HG03280 (cell line): ENCODE data around the gene VAV3.

Experiments used
- ATAC-seq: cut with Tn5 transposase; IDR thresholded peaks from one replicate; pipeline ENCODE4 v1.9.1; 2021; ENCODE audit warnings: mild to moderate bottlenecking, moderate library complexity; ENCODE audit not compliant: unreplicated experiment

Gene VAV3

DNA sequence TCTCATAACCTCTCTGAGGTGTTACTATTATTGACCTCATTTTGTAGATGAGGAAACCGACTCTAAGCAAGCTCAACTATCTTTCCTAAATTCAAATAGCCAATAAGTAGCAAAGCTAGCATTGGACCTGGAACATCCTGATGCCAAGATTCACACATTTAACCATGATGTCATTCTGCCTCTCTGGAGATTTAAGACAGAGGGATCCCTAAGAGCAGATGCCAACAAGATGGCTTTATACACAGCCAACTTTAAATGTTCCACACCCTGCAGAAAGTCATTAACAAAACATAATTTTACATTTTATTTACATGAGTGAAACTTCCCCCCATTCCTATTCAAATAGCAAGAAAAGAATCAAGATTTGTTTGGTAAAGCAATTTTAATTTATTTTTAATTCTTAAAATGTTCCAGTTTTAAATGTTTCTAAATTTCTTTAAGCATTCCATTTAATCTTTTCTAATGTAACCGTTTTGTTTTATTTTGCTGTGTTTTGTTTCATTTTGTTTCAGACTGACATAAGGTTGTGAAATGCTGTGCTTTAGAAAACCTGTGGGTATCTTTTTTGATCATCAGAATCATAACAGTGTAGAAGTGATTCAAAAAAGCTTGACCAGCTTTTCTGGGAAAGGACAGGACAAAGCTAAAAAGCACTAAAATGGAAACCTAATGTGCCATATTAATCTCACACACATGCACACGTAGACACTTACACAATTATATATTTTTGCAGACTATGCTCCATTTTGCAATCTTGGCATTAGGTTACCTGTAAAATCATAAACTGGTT, 7.6 kb upstream of the VAV3 start:
- ATAC-seq: no peak

DNA sequence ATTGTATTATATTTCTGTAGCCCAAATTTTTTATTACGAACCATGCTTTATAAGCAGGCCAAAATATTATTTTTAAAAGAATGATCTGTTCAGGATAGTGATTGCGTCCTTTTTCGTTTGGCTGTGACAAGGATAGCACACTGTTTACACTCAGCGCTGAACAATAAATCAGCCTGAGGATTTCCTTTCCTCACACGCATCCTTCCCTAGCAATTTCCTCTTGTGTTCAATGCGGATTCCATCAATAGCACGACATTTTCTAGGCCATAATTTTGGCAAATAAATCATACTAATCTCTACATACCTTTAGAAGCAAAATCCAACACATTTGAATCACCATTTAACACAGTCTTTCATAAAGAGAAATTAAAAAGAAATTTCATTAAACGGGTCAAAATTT, 1.6 kb upstream of the VAV3 start:
- no peak for ATAC-seq

DNA sequence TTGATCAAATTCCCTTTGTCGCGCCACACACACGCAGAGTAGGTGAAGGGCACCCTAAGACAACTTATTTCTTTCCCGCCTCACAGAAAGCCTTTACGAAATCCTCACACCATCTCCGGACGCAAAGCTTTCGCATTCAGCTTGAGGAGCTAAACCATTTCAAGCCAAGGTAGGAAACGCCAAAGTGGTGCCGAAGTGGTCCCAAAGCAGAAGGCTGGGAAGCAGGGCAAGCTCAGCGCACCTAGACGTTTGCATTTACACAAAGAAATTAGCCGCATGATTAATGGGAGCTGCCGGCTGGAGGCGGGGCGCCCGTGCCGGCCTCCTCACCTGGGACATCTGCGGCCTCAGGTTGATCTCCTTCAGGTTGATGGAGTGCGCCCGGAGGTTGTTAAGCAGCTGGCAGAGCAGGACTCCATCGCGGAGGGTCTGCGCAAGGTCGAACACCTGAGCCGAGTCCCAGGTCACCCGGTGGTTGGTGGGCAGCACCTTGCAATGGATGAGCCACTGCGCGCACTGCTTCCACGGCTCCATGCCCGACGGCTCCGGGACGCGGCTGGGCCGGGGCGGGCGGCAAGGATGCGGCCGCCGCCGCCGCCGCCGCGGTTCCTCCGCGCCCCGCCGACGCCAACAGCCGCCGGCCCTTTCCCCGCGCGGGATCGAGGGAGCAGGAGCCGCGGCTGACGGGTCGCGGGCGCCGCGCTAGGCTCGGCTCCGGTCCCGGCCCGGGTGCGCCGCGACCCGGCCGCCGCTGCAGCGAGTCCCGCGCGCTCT, 457 bp downstream of the VAV3 start:
- ATAC-seq: peak; percentile 11

DNA sequence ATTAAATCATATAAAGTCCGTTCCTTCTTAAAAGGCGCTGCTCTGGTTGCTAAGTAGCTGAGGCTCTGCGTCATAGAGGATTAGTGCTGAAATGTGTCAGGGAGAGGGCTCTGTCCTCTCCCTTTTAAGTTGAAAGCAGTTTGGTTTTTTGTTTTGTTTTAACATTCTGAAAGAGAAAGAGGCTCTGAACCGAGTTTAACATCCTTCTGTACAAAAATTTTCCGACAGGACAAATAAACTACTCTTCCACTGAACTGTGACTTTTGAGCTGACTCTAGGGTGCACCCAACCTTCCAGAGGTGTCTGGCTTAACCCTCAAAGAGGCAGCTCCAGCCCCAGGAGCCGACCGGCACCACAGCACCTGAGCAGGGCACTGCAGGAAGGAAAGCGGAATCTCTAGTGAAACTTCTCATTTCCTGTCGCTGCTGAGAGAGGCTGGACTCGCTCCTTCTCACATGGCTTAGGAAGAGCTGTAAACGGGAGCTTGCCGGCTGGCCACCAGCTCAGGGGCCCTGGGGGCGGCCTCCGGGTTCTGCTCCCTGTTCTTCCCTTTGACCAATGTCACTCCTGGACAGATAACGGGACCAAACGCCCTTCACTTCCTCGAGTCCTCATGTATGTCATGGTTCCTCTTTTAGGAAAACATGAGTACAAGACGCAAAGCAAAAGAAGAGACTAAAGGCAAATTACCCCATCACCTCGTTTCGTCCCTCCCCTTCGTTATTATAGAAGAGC, 1.2 kb downstream of the VAV3 start:
- ATAC-seq: peak; percentile 68

DNA sequence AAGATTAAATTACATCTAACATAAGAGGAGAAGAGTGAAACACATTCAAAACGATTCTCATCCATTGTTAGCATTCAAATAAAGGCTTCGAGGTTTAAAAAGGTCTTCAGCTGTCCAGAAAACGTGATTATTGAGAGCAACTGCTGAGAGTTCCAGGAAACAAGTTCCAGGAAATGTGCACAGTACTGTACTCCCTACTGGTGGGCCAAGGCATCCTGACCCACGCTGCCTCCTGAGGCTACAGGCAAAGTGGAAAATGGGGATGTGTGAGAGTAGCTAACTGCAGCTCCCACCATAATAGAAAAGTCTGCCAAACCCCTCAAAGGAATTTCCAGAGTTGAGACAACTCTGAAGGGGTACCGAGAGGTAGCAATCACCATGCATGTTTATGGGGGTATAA, 2.0 kb downstream of the VAV3 start:
- ATAC-seq: no peak

DNA sequence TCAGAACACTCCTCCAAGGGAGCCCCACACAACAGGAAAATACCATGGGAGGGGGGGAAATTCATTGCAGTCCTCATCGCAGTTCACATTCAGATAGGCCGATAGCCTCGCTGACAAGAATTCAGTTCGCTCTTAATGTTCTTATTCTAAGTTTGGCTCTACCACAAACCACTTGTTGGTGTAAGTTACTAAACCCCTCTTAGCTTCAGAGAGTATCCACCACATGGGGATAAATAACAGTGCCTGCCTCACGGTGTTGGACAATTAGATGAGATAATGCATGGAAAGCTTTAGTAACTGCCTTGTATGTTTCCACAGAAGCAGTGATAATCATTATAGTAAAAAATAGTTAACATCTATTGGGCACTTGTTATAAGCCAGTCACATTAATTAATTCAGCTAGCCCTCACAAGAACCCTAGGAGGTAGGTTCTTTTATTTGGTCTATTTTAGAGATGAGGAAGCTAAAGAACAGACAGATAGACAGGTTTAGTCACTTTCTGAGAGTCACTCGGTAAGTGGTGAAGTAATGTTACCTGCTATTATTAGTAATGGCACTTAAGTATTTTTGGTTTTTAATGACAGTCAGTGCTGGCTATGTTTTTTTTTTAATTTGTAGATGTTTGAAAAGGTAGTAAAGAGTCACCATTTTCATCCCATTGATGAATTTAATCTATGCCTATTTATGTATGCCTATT, 10.1 kb downstream of the VAV3 start:
- no peak for ATAC-seq

DNA sequence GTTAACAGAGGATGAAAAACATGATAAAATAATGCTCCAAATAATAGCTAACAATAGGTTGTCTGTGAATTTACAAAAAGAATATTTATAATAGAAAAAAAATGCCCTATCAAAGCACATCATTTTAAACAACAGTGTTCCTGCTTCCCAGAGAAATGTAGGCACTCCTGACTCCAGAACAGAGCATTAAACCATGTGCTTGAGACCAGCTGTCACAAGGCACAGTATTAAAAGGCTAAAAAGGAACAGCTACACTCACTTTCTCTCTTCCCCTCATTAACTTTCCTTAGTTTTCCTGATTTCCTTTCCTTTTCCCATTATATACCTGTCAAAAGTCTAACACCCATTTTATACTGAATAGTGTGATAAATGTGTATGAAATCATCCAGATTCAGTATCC, 10.9 kb downstream of the VAV3 start:
- ATAC-seq: no peak

DNA sequence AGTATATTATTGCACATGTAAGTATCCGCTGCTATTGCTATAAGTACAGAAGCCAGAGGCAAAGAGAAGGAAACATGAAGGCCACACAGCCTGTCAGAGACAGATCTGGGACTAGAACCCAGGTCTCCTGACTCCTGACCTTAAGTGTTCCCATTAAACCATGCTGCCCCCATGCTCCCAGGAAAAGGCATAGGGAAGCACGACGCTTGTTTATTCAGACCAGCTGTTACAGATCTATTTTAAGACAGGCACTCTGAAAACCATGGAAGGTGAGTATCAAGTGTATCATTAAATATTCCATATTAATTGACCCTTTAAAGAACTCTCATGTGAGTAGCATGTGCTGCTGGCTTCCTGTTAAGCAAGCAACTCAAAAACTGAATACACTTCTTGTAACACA, 11.4 kb downstream of the VAV3 start:
- ATAC-seq: no peak

DNA sequence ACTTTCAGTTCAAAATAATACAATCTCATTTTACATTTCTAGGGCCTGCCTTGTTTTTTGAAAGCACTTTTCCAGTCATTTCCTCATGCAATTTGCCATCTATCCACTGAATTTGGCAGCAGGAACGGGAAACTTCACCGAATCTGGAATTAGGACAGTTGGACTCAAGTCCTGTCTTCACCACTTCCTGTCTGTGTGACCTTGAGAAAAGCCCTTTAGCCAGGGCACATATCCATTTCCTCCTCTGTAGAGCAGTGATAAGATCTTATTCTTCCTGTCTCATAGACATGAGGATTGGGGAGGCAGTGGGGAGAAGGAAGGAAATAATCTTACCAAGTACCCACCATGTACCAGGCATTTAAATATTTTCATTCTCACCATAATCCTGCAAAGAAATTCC, 12.0 kb downstream of the VAV3 start:
- ATAC-seq: no peak

DNA sequence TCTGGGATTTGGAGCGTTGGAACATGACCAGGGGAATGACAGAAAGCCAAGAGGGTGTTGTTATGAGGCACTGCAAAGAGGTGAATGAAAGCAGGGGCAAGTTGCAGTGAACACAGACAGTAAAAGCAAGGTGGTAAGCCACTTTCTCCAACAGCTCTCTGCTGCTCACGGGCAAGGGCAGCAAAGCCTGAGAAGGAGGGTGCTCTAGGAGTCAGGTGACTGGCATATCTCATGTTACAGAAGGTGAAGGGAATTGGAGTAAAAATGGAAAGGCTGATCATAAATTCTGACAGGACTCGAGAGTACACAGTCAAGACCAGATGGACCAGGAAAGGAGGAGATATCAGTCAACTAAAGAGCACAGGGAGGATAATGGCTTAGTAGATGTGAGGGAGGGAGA, 14.5 kb downstream of the VAV3 start:
- peak; percentile 30 for ATAC-seq

DNA sequence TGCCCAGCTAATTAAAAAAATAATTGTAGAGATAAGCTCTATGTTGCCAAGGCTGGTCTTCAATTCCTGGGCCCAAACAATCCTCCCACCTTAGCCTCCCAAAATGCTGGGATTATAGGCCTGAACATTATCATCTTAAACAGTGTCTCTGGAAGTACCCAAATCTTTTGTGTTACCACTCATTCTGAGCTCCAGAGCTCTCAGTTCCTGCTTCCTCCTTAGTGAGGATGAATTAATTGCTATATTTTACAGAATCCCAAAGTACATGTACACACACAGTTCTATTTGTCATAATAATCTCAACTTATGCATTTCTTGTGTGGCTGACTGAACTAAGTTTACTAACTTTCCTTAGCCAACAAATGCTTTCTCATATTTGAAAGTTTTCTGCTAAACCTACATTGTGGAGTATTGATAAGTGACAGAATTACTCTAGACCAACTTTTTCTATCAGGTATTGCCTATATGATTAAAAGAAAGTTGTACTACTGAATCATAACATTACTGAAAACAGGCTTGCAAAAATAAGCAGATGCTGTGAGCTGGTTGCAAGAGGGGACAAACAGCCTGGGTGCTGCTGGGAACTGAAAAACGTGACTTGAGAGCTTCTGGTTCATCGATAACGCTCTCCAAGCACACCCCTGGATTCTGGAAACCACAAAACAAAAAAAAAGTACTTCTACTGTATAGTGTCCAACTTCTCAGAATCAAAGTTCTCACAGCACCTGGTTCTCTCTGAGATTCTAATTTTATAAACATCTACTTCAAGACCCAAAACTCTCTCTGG, 15.3 kb downstream of the VAV3 start:
- ATAC-seq: peak; percentile 88

DNA sequence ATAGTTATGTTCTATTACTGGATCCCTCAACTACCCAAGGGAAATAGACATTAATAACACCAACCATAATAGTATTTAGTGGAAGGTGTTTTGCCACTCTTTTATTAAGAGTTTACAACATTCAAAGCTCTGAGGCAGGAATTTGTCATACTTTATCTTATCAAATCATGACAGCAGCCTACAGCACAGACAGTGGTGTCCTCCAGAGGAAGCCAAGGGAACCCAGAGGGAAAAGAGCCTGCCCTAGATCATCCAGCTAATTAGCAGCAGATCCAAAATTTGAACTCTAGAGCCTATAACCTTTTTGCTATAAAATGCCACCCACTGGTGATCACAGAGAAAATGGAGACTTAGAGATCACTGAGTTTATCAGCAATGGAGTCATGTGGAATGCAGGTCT, 18.2 kb downstream of the VAV3 start:
- ATAC-seq: no peak

DNA sequence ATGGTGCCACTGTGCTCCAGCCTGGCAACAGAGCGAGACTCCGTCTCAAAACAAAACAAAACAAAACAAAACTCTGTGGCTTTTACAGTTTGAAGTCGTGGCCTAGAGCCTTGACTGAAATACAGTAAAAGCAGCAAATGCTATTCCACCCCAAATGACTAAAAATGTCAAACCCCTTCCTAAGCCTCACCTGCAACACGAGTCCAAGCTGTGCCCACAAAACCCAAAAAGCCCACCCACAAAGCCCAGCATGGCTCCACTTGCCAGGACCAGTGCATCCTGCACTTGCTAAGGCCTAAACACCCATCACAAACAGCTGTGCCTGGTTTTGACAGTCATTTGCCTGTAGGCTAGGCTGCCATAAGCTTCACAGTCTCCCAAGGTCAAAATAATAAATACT, 21.3 kb downstream of the VAV3 start:
- no peak for ATAC-seq

DNA sequence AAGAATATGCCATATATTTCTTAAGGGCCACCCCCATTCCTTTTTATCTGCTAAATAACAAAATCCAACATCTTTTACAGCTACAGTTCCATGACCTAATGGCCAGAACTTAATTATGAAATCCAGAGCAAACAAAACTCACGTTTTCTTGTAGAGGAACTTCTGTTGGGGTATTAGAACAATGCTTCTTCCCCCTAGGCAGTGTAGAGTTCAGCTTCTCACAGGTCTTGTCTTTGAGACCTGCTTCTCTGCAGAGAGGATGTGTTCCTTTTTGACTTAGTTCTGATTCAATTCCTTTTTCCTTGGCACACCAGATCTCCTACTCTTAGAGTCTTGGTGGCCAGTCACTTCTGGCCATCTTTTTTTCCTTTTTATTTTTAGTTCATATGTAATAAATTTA, 22.2 kb downstream of the VAV3 start:
- no peak for ATAC-seq

DNA sequence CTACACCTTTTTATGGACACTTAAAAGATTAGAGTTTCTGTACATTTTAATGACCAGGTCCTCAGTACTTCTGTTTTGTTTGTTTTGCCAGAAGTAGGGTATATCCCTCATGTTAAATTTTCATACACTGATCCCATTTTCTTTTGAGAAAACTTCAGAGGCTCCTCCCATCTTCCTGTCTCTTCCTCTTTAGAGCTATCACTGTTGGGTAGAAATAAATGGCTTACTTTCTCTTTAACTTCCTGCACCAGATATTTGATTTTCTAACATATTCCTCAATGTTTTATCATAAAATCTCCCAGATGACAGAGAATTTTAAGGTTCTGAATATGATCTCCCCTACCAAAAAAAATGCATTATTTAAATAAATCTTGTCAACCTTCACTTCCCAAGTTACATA, 23.4 kb downstream of the VAV3 start:
- no peak for ATAC-seq

DNA sequence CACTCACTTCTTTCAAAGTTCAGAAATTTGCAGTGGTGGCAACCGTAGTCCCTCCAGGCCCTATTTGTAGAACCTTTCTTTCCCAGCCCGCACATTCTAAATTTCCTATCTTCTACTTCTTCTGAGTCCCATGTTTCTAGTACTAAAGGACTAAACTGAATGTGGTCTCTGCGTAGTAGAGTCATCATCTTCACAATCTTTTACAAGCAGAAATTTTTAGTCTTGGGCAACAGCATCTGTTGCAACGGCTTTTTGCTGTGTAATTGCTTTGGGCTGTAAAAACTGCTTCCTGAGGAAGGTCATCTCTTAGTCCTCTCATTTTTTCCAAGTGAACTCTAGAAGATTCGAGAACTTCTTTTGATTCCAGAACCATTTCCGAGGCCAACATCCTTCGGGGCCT, 23.9 kb downstream of the VAV3 start:
- ATAC-seq: no peak

DNA sequence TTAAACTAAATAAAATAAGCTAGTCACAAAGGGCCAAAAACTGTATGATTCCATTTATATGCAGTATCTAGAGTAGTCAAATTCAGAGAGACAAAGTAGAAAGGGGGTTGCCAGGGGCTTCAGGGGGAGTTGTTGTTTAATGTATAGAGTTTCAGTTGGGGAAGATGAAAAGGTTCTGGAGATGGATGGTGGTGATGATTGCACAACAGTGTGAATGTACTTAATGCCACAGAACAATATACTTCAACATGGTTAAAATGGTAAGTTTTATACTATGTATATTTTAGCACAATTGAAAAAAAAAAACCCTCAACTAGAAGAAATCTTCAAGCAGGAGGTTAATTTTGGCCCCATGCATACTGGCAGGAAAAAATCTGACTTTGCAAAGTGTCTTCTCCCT, 24.3 kb downstream of the VAV3 start:
- no peak for ATAC-seq

DNA sequence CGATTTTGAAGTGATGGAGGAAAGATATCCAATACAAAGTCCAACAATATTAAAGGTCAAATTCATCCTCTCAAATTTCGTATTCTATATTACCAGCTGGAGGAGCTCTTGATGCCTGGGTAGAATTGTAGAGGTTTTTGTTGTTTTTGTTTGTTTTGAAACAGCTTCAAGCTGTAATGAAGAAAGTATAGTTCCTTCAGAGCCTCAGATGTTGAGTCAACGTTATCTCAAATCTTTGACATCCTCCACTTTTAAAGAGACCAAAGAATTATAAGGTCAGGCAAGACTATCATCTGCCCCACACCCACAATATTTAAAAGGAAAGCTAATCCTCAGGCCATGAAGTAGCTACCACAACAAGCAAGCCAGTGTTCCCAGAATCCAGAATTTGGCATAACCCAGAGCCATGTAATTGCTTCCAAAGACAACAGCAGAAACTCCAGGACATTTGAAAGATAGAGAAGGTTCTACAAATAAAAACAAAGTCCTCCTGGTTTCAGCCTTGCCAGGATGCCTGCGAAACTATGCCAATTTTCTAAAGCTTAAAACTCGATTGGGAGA, 24.9 kb downstream of the VAV3 start:
- no peak for ATAC-seq

DNA sequence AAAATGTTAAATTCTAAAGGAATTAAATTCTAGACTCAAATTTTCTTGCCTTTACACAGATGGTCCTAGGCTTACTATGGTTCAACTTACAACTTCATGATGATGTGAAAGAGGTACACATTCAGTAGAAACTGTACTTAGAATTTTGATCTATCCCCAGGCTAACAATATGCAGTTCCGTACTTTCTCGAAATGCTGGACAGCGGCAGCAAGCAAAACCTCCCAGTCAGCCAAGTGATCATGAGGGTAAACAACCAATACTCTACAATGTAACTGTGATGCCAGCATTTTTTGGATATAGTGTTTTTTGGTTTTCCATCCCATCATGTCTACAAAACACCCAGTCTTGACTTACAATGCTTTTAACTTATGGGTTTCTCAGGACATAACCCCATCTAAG, 25.7 kb downstream of the VAV3 start:
- no peak for ATAC-seq
